ENCODE results near the gene FCRL6.

- TF ChIP-seq POLR2A (IDR thresholded peaks at IDR 0.05) (no peak), CTCF (IDR thresholded peaks at IDR 0.05) (no peak), EP300 (IDR thresholded peaks at IDR 0.05) (no peak)
Measured at GRCh38 chr1:159855709-159856108, 53.5 kb downstream of the FCRL6 start.

All from tibial nerve (tissue), 4 donors.